Endometrial microvascular endothelial cells (primary cell): Measurements from ENCODE around the gene ETF1. TPM values are rescaled to one million over a fixed set of nuclear protein-coding genes. Genes with fewer than 3 reads are reported as not detected.
"Not testable (repeated sequence)": the region's sequence is repeated elsewhere in the genome, so short reads cannot be mapped to it uniquely, and the experiment has no call there.

Experiments used
- in situ Hi-C: cut with HindIII; loops from 2 replicates; pipeline ENCODE4 v1.10.0; 2017; ENCODE audit warnings: low sequenced_read_pairs, low pct_unique_long_range_greater_than_20kb; ENCODE audit errors: inconsistent ontology term
- total RNA-seq: library from RNA; depleted of rRNA; stranded (reverse); fragments of >200 nt; gene quantifications from one replicate; pipeline ENCODE4 v1.2.3, GENCODE V29; 2015; ENCODE audit errors: inconsistent ontology term

The ETF1 gene
- total RNA-seq, 1 donor from 2014 or later = 127 TPM

DNA sequence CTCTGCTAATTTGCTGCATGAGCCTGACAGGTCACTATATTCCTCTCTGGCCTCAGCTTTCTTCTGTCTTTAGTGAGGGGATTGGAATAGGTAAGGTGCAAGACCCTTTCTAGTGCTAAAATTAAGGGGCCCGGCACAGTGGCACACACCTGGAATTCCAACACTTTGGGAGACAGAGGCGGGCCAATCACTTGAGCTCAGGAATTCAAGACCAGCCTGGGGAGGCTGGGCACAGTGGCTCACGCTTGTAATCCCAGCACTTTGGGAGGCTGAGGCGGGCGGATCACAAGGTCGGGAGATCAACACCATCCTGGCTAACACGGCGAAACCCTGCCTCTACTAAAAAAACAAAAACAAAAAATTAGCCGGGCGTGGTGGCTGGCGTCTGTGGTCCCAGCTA is 40.5 kb downstream of the ETF1 start:
- in situ Hi-C loops = no loop called here

DNA sequence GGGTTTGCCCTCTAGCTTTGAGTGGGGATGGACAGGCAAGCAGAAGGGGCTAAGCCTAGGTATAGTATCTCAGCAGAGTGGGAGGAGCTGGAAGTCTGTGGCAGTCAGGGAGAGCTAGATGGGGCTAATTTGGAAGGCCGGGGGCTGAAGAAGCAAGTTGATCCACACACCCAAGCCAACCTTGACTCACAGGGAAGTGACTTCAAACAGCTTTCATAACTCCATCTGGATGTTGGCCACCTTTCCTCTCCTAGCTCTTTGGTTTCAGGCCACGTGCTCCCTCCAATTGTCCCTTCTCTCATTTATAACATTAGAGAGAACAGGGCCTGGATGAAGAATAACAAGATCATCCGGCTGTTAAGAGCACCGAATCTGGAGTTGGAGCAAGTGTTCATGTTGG is 40.9 kb downstream of the ETF1 start:
- in situ Hi-C loops = no loop called here

GRCh38 chr5:138498376-138498775 is 44.7 kb downstream of the ETF1 start:
- in situ Hi-C loops = no loop called here

GRCh38 chr5:138495351-138495750 is 47.7 kb downstream of the ETF1 start:
- in situ Hi-C loops = no loop called here

- in situ Hi-C loops = no loop called here
Observed at GRCh38 chr5:138492560-138493045, 50.4 kb downstream of the ETF1 start.

- in situ Hi-C loops = no loop called here
Observed at GRCh38 chr5:138491669-138492559, 51.1 kb downstream of the ETF1 start.

DNA sequence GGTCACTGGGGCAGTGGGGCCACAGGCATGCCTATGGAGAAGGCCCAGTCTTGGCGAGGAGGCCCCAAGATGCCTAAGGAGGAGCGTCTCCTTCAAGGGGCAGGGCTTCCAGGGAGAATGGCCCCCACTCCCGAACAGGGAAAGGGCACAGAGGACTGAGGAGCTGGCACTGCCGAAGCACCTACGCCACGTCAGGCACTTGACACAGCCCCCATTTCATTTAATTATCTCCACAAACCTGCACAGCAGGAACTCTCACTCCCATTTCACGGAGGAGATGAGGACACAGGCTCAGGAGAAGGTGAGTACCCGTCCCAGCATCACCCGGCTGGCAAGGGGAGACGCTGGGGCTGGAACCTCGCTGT is 51.8 kb downstream of the ETF1 start:
- in situ Hi-C loops = no loop called here

- in situ Hi-C loops = no loop called here
Observed at GRCh38 chr5:138490648-138491283, 52.3 kb downstream of the ETF1 start.

- in situ Hi-C loops = no loop called here
Observed at GRCh38 chr5:138489683-138490061, 53.4 kb downstream of the ETF1 start.

- in situ Hi-C loops = no loop called here
Observed at GRCh38 chr5:138488481-138488945, 54.5 kb downstream of the ETF1 start.

- in situ Hi-C loops = no loop called here
Observed at GRCh38 chr5:138482638-138483037, 60.4 kb downstream of the ETF1 start.

GRCh38 chr5:138476918-138477317 is 66.1 kb downstream of the ETF1 start:
- in situ Hi-C loops = no loop called here

DNA sequence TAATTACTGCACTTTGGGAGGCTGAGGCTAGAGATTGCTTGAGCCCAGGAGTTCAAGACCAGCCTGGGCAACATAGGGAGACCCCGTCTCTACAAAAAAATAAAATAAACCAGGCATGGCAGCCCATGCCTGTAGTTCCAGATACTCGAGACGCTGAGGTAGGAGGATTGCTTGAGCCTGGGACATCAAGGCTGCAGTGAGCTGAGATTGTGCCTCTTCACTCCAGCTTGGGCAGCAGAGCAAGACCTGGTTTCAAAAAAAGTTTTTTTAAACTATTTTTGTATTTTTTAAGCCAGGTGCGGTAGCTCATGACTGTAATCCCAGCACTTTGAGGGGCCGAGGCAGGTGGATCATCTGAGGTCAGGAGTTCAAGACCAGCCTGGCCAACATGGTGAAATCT is 69.9 kb downstream of the ETF1 start:
- in situ Hi-C loops = not testable (repeated sequence)

- in situ Hi-C loops = no loop called here
Observed at GRCh38 chr5:138472353-138472752, 70.7 kb downstream of the ETF1 start.

DNA sequence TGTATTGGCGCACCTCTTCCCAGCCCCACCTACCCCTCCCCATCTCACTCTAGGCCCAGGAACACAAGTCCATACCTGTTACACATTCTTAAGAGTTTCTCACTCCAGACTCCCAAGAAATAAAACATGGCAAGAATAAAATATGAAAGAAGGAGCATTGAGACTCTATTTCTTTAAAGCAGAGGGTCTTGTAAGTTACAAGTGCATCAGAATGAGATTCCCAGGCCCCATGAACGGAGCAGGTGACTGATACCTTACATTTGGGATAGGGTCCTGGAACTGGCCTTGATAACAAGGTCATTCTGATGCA is 72.0 kb downstream of the ETF1 start:
- in situ Hi-C loops = no loop called here

DNA sequence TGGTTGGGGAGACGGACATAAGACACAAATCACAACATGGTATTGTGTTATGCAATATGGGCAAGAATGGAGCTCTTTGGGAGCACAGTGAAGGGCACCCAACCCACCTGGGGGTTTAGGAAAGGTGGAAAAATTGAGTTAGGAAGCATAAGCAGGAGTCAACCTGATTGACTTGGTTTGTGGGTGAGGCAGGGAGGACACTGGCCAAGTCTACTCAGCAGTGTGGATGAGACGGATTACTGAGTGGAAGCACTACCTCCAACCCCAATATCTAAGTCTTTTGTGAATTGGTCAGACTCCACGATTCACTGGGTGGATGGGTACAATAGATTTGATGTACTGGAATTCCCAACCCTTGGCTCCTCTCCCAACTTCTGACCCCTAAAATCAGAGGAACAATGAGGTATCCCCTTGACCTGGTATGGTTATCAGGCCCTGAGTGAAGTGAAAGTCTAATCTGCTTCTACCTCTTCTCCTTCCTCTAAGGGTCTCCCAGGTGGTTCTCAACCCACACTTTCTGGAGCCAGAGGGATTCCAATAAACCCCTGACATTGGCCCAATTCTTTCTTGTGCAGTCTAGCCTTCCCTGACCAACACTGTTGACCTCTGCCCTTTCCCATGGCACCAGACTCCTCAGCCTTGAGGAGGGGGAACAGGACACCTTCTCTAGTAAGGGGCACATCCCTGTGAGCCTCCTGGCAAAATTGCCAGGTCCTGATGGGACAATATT is 72.5 kb downstream of the ETF1 start:
- in situ Hi-C loops = no loop called here

DNA sequence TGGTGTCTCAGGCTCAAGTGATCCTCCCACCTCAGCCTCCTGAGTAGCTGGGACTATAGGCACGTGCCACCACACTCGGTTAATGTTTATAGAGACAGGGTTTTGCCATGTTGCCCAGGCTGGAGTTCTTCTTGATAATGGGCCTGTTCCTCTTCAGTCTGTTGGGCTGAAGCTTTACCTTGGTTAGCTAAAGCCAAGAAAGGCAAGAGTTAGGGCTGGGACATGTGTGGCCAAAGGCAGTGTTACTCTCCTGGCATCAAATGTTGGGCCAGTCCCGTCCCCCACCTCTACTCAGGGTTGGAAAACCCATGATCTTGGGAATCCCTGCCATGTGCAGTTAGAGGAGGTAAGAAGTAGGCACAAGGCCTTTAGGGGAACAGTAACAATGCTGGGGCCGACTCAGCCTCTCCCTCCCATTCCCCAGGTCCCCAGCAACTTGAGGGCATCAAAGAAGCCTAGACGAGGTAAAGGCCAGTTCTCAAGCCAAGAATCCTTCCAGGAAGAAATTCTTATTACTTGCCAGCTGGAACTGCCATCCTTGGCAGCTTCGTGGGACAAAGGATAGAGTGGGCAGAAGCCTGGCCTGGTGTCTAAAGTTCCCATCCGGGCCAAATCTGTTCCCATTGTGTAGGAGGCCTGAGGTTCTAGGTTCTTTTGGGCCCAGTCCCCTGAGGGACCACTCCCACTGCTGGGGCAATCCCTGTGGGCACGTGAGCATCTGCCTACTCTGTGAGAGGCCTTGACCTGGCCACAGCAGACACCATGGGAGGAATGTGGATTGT is 73.3 kb downstream of the ETF1 start:
- in situ Hi-C loops = no loop called here

DNA sequence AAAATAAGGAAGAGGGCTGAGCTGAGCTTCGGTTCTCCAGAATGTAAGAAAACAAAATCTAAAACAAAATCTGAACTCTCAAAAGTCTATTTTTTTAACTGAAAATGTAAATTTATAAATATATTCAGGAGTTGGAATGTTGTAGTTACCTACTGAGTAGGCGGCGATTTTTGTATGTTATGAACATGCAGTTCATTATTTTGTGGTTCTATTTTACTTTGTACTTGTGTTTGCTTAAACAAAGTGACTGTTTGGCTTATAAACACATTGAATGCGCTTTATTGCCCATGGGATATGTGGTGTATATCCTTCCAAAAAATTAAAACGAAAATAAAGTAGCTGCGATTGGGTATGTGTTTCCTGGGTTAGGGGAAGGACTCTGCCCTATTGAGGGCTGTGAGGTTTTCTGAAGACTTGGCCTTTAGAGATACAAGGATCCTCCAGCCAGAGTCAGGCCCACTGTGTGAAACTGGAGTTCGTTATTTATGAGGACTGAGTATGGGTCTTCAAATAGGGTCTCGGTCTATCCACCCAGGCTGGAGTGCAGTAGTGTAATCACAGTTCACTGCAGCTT is 74.0 kb downstream of the ETF1 start:
- in situ Hi-C loops = no loop called here
